HEK293 (cell line): Measurements from ENCODE around the gene FAAP100.

Experiments used
- CTCF ChIA-PET: fragments of 350-600 bp; formaldehyde crosslinking; extraction: SDS; loops from one replicate; lab custom pipeline; 2021; ENCODE audit warnings: antibody characterized with exemption; lab: Yijun Ruan, JAX
- POLR2A ChIA-PET: fragments of 300-600 bp; formaldehyde crosslinking; extraction: SDS; loops from one replicate; lab custom pipeline; 2020; ENCODE audit warnings: antibody characterized with exemption, inconsistent platforms; lab: Yijun Ruan, JAX
- H3K27ac ChIP-seq: fragments of 200-500 bp; sonication (Bioruptor generic); 2 replicates; pipeline ENCODE4 v1.5.1; 2014; ENCODE audit warnings: low read depth, low read length, control low read depth, inconsistent platforms; ENCODE audit errors: extremely low read depth
- H3K36me3 ChIP-seq, 2 experiments: fragments of 200-500 bp in 1 of 2; sonication (Bioruptor generic) in 1 of 2; 1 replicate in 1 of 2; 2 replicates in 1 of 2; pipeline ENCODE4 v1.5.1; 2014 to 2017; ENCODE audit warnings: inconsistent platforms in 2 of 2, low read length in 2 of 2; ENCODE audit not compliant: control insufficient read depth in 2 of 2, insufficient read depth in 1 of 2
- H3K4me1 ChIP-seq: fragments of 200-500 bp; sonication (Bioruptor generic); 2 replicates; pipeline ENCODE4 v1.5.1; 2014; ENCODE audit warnings: mild to moderate bottlenecking, low read length, inconsistent platforms; ENCODE audit not compliant: control insufficient read depth, insufficient read depth
- H3K4me3 ChIP-seq: 2 replicates; pipeline ENCODE4 v1.5.1; 2011; ENCODE audit warnings: low read depth, mild to moderate bottlenecking, control low read depth, low read length, moderate library complexity
- H3K9me3 ChIP-seq: fragments of 200-500 bp; sonication (Bioruptor generic); 2 replicates; pipeline ENCODE4 v1.5.1; 2014; ENCODE audit warnings: low read depth, low read length, inconsistent platforms; ENCODE audit not compliant: control insufficient read depth, insufficient read depth
- GLI2 ChIP-seq: fragments of 450-650 bp; formaldehyde crosslinking; IDR thresholded peaks from 2 replicates; pipeline ENCODE4; 2017; ENCODE audit warnings: missing biosample characterization, missing genetic modification characterization, low read depth, borderline replicate concordance
- OSR2 ChIP-seq: fragments of 450-650 bp; formaldehyde crosslinking; IDR thresholded peaks from 2 replicates; pipeline ENCODE4 v1.5.1; 2016; ENCODE audit warnings: missing biosample characterization, missing genetic modification characterization
- SALL2 ChIP-seq: fragments of 450-650 bp; formaldehyde crosslinking; IDR thresholded peaks from 2 replicates; pipeline ENCODE4 v1.5.0; 2017; ENCODE audit warnings: missing biosample characterization, mild to moderate bottlenecking, missing genetic modification characterization, borderline replicate concordance
- SP7 ChIP-seq: fragments of 450-650 bp; formaldehyde crosslinking; IDR thresholded peaks from 2 replicates; pipeline ENCODE4 v1.5.1; 2016; ENCODE audit warnings: missing biosample characterization, missing genetic modification characterization
- ZBTB17 ChIP-seq: fragments of 450-650 bp; formaldehyde crosslinking; IDR thresholded peaks from 2 replicates; pipeline ENCODE4 v1.5.1; 2016; ENCODE audit warnings: missing biosample characterization, missing genetic modification characterization
- ZBTB7A ChIP-seq: fragments of 450-650 bp; formaldehyde crosslinking; IDR thresholded peaks from 2 replicates; pipeline ENCODE4 v1.5.1; 2016; ENCODE audit warnings: low read depth, missing biosample characterization, missing genetic modification characterization
- ZEB2 ChIP-seq: fragments of 450-650 bp; formaldehyde crosslinking; IDR thresholded peaks from 2 replicates; pipeline ENCODE4 v1.5.1; 2016; ENCODE audit warnings: missing biosample characterization, missing genetic modification characterization
- ZFHX2 ChIP-seq: fragments of 450-650 bp; formaldehyde crosslinking; conservative IDR thresholded peaks from 2 replicates; pipeline ENCODE4 v1.5.1; 2016; ENCODE audit warnings: missing biosample characterization, missing genetic modification characterization
- ZNF140 ChIP-seq: fragments of 450-650 bp; formaldehyde crosslinking; IDR thresholded peaks from 2 replicates; pipeline ENCODE4 v1.5.1; 2016; ENCODE audit warnings: missing biosample characterization, missing genetic modification characterization
- ZNF146 ChIP-seq: fragments of 450-650 bp; formaldehyde crosslinking; IDR thresholded peaks from 2 replicates; pipeline ENCODE4 v1.5.1; 2016; ENCODE audit warnings: missing biosample characterization, missing genetic modification characterization
- ZNF214 ChIP-seq: fragments of 450-650 bp; formaldehyde crosslinking; IDR thresholded peaks from 2 replicates; pipeline ENCODE4 v1.5.1; 2017; ENCODE audit warnings: missing biosample characterization, mild to moderate bottlenecking, missing genetic modification characterization, borderline replicate concordance
- ZNF221 ChIP-seq: fragments of 450-650 bp; formaldehyde crosslinking; IDR thresholded peaks from 2 replicates; pipeline ENCODE4 v1.5.1; 2017; ENCODE audit warnings: missing biosample characterization, missing genetic modification characterization, borderline replicate concordance
- ZNF335 ChIP-seq: fragments of 450-650 bp; formaldehyde crosslinking; conservative IDR thresholded peaks from 2 replicates; pipeline ENCODE4 v1.5.1; 2016; ENCODE audit warnings: missing biosample characterization, missing genetic modification characterization
- ZNF391 ChIP-seq: fragments of 450-650 bp; formaldehyde crosslinking; IDR thresholded peaks from 2 replicates; pipeline ENCODE4 v1.5.1; 2016; ENCODE audit warnings: low read depth, missing biosample characterization, missing genetic modification characterization, borderline replicate concordance
- ZNF423 ChIP-seq: fragments of 450-650 bp; formaldehyde crosslinking; IDR thresholded peaks from 2 replicates; pipeline ENCODE4 v1.5.1; 2016; ENCODE audit warnings: missing biosample characterization, missing genetic modification characterization
- ZNF433 ChIP-seq: fragments of 450-650 bp; formaldehyde crosslinking; IDR thresholded peaks from 2 replicates; pipeline ENCODE4 v1.5.1; 2016; ENCODE audit warnings: missing biosample characterization, missing genetic modification characterization, low read depth
- ZNF600 ChIP-seq: fragments of 450-650 bp; formaldehyde crosslinking; IDR thresholded peaks from 2 replicates; pipeline ENCODE4 v1.5.1; 2016; ENCODE audit warnings: missing biosample characterization, missing genetic modification characterization
- ZNF623 ChIP-seq: fragments of 450-650 bp; formaldehyde crosslinking; IDR thresholded peaks from 2 replicates; pipeline ENCODE4 v1.5.1; 2016; ENCODE audit warnings: missing biosample characterization, missing genetic modification characterization
- ZNF707 ChIP-seq: fragments of 450-650 bp; formaldehyde crosslinking; IDR thresholded peaks from 2 replicates; pipeline ENCODE4 v1.5.1; 2016; ENCODE audit warnings: missing biosample characterization, missing genetic modification characterization
- ZNF76 ChIP-seq: fragments of 450-650 bp; formaldehyde crosslinking; IDR thresholded peaks from 2 replicates; pipeline ENCODE4; 2016; ENCODE audit warnings: low read depth, missing biosample characterization, missing genetic modification characterization, borderline replicate concordance
- ZNF785 ChIP-seq: fragments of 450-650 bp; formaldehyde crosslinking; IDR thresholded peaks from 2 replicates; pipeline ENCODE4 v1.5.1; 2016; ENCODE audit warnings: missing biosample characterization, missing genetic modification characterization
- ZNF792 ChIP-seq: fragments of 450-650 bp; formaldehyde crosslinking; IDR thresholded peaks from 2 replicates; pipeline ENCODE4 v1.5.1; 2016; ENCODE audit warnings: missing biosample characterization, missing genetic modification characterization
- ZSCAN16 ChIP-seq: fragments of 450-650 bp; formaldehyde crosslinking; IDR thresholded peaks from 2 replicates; pipeline ENCODE4 v1.5.1; 2016; ENCODE audit warnings: missing biosample characterization, missing genetic modification characterization
- ZSCAN30 ChIP-seq: fragments of 450-650 bp; IDR thresholded peaks from 2 replicates; pipeline ENCODE4 v1.5.1; 2018; ENCODE audit warnings: missing biosample characterization, mild to moderate bottlenecking, missing genetic modification characterization, moderate library complexity
- TF ChIP-seq, protein P1 (sequence below): fragments of 450-650 bp; formaldehyde crosslinking; IDR thresholded peaks from 2 replicates; pipeline ENCODE4 v1.5.1; 2016; ENCODE audit warnings: missing biosample characterization, missing genetic modification characterization
- TF ChIP-seq, protein P2 (sequence below): fragments of 450-650 bp; formaldehyde crosslinking; IDR thresholded peaks from 2 replicates; pipeline ENCODE4 v1.5.1; 2017; ENCODE audit warnings: missing biosample characterization, missing genetic modification characterization
- TF ChIP-seq, protein P3 (sequence below): fragments of 450-650 bp; formaldehyde crosslinking; IDR thresholded peaks from 2 replicates; pipeline ENCODE4 v1.5.1; 2016; ENCODE audit warnings: missing biosample characterization, missing genetic modification characterization, borderline replicate concordance
- TF ChIP-seq, protein P4 (sequence below): fragments of 450-650 bp; IDR thresholded peaks from 2 replicates; pipeline ENCODE4 v1.5.1; 2018; ENCODE audit warnings: missing biosample characterization, missing genetic modification characterization

The FAAP100 gene

DNA sequence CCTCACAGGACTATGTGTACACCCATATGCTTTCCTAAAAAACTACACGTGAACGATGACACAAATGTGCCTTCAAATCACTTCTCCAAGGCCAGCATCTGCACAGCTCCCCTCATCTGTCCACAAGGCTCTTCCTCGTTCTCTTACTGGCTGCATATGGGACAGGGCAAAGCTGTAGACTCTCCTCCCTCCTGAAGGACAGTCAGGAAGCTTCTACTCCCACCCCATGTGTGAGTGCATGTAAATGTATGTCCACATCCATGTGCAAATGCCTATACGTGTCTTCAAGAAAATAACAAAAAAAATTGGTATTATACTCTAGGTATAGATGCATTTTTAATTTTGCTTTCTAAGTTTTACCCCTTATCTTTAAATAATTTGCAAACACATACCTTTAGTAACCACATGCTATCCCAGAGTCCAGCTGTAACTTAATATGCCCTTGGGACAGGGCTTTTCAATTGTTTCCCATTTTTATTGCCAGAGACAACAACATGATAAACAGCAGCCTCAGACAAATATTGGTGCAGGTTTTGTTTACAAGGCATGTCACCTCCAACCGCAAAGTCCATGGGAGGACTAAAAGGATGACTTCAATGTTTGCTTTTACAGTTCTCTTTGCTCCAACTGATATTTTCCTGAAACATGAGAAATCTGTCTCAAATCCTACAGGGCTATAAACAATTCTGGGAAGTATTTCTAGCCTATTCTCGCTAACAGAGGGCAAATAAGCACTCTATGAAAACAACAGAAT is 31.6 kb upstream of the FAAP100 start (continued):
- TF ChIP-seq, protein P1, sequence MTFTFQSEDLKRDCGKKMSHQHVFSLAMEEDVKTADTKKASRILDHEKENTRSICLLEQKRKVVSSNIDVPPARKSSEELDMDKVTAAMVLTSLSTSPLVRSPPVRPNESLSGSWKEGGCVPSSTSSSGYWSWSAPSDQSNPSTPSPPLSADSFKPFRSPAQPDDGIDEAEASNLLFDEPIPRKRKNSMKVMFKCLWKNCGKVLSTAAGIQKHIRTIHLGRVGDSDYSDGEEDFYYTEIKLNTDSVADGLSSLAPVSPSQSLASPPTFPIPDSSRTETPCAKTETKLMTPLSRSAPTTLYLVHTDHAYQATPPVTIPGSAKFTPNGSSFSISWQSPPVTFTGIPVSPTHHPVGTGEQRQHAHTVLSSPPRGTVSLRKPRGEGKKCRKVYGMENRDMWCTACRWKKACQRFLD = no peak
- TF ChIP-seq ZNF433 (no peak), ZNF785 (tag by site-specific recombination) (no peak), ZNF792 (tag by site-specific recombination) (no peak), ZSCAN16 (tag by site-specific recombination) (0 out of 2 replicates have a peak, but pooled peaks have one; percentile 57), GLI2 (peak; percentile 97), OSR2 (tag by site-specific recombination) (peak; percentile 97), ZFHX2 (tag by site-specific recombination) (0 out of 2 replicates have a peak, but pooled peaks have one; percentile 16), ZBTB17 (peak; percentile 75), ZNF221 (tag by site-specific recombination) (peak; percentile 62; the same call in 1 of the 2 replicates), ZNF423 (tag by site-specific recombination) (peak; percentile 55; the same call in 1 of the 2 replicates), SALL2 (tag by site-specific recombination) (no peak), ZNF391 (tag by site-specific recombination) (no peak), ZNF76 (0 out of 2 replicates have a peak, but pooled peaks have one; percentile 24), ZBTB7A (peak; percentile 81), SP7 (tag by site-specific recombination) (peak; percentile 100), ZNF623 (tag by site-specific recombination) (0 out of 2 replicates have a peak, but pooled peaks have one; percentile 25), ZNF214 (tag by site-specific recombination) (no peak), ZNF146 (tag by site-specific recombination) (peak; percentile 39; the same call in 1 of the 2 replicates), ZNF335 (tag by site-specific recombination) (peak; percentile 26; the same call in 1 of the 2 replicates)
- TF ChIP-seq, protein P2, sequence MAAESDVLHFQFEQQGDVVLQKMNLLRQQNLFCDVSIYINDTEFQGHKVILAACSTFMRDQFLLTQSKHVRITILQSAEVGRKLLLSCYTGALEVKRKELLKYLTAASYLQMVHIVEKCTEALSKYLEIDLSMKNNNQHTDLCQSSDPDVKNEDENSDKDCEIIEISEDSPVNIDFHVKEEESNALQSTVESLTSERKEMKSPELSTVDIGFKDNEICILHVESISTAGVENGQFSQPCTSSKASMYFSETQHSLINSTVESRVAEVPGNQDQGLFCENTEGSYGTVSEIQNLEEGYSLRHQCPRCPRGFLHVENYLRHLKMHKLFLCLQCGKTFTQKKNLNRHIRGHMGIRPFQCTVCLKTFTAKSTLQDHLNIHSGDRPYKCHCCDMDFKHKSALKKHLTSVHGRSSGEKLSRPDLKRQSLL = 0 out of 2 replicates have a peak, but pooled peaks have one; percentile 35

DNA sequence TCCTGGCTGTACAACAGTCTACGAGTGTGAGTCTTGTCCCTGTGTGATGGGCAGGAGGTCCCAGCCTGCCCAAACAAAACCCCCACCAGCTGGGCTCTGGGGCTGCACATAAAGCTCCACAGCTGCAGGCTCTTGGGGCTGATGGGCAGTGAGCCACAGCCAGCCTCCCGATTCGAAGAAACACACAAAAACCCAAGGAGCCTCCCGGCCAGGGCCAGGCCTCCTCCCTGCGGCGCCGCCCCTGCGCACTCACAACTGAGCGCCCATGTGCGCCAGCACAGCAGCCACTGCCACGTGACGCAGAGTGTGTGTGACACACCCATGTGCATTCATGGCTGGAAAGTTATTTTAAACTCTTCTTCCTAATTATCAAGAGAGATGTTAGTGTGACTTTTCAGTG is 30.6 kb upstream of the FAAP100 start:
- H3K36me3 ChIP-seq = peaks cover 43 to 93% of the 10 kb centered on the region in 2 experiments
- CTCF ChIA-PET = interaction anchor here (0.6 to 2.0 kb wide), 2 partner anchors 19 to 629 kb away, joined by 3 to 14 read pairs; no protein-coding TSS in a partner anchor
- POLR2A ChIA-PET = interaction anchor here (1.0 to 2.1 kb wide), 4 partner anchors 16 to 70 kb away, joined by 4 to 11 read pairs (median 4); partner anchors contain the start of gene ACTG1
- peaks cover 16% of the 10 kb centered on the region for H3K4me1 ChIP-seq
- no peak overlapping the region for H3K27ac ChIP-seq
- TF ChIP-seq ZNF707 (tag by site-specific recombination) = no peak
- TF ChIP-seq GLI2 = no peak
- TF ChIP-seq ZNF600 (tag by site-specific recombination) = no peak
- TF ChIP-seq ZNF140 (tag by site-specific recombination) = no peak
- TF ChIP-seq, protein P3, sequence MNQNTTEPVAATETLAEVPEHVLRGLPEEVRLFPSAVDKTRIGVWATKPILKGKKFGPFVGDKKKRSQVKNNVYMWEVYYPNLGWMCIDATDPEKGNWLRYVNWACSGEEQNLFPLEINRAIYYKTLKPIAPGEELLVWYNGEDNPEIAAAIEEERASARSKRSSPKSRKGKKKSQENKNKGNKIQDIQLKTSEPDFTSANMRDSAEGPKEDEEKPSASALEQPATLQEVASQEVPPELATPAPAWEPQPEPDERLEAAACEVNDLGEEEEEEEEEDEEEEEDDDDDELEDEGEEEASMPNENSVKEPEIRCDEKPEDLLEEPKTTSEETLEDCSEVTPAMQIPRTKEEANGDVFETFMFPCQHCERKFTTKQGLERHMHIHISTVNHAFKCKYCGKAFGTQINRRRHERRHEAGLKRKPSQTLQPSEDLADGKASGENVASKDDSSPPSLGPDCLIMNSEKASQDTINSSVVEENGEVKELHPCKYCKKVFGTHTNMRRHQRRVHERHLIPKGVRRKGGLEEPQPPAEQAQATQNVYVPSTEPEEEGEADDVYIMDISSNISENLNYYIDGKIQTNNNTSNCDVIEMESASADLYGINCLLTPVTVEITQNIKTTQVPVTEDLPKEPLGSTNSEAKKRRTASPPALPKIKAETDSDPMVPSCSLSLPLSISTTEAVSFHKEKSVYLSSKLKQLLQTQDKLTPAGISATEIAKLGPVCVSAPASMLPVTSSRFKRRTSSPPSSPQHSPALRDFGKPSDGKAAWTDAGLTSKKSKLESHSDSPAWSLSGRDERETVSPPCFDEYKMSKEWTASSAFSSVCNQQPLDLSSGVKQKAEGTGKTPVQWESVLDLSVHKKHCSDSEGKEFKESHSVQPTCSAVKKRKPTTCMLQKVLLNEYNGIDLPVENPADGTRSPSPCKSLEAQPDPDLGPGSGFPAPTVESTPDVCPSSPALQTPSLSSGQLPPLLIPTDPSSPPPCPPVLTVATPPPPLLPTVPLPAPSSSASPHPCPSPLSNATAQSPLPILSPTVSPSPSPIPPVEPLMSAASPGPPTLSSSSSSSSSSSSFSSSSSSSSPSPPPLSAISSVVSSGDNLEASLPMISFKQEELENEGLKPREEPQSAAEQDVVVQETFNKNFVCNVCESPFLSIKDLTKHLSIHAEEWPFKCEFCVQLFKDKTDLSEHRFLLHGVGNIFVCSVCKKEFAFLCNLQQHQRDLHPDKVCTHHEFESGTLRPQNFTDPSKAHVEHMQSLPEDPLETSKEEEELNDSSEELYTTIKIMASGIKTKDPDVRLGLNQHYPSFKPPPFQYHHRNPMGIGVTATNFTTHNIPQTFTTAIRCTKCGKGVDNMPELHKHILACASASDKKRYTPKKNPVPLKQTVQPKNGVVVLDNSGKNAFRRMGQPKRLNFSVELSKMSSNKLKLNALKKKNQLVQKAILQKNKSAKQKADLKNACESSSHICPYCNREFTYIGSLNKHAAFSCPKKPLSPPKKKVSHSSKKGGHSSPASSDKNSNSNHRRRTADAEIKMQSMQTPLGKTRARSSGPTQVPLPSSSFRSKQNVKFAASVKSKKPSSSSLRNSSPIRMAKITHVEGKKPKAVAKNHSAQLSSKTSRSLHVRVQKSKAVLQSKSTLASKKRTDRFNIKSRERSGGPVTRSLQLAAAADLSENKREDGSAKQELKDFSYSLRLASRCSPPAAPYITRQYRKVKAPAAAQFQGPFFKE = no peak
- TF ChIP-seq, protein P4, sequence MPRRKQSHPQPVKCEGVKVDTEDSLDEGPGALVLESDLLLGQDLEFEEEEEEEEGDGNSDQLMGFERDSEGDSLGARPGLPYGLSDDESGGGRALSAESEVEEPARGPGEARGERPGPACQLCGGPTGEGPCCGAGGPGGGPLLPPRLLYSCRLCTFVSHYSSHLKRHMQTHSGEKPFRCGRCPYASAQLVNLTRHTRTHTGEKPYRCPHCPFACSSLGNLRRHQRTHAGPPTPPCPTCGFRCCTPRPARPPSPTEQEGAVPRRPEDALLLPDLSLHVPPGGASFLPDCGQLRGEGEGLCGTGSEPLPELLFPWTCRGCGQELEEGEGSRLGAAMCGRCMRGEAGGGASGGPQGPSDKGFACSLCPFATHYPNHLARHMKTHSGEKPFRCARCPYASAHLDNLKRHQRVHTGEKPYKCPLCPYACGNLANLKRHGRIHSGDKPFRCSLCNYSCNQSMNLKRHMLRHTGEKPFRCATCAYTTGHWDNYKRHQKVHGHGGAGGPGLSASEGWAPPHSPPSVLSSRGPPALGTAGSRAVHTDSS (tag by site-specific recombination) = no peak
- TF ChIP-seq ZNF433 = no peak
- no peak for TF ChIP-seq ZSCAN30 (tag by site-specific recombination)
- TF ChIP-seq ZEB2 (tag by site-specific recombination) = no peak
- H3K4me3 ChIP-seq = no peak overlapping the region
- no peaks in the 10 kb centered on the region for H3K9me3 ChIP-seq
